GM19468 (cell line): ENCODE data around the gene CYP2A7.
"Not testable (repeated sequence)": the region's sequence is repeated elsewhere in the genome, so short reads cannot be mapped to it uniquely, and the experiment has no call there.

Experiments used
- ATAC-seq: cut with Tn5 transposase; IDR thresholded peaks from one replicate; pipeline ENCODE4 v1.9.1; 2021; ENCODE audit warnings: mild to moderate bottlenecking, moderate library complexity, moderate number of reproducible peaks; ENCODE audit not compliant: unreplicated experiment; ENCODE audit errors: extremely low read depth

CYP2A7 gene

GRCh38 chr19:40846722-40847121 lies 35.3 kb downstream of the CYP2A7 start:
- ATAC-seq: not testable (repeated sequence)

- not testable (repeated sequence) for ATAC-seq
Observed at GRCh38 chr19:40843653-40844052, 38.4 kb downstream of the CYP2A7 start.

GRCh38 chr19:40842997-40843652 lies 38.9 kb downstream of the CYP2A7 start:
- ATAC-seq: not testable (repeated sequence)

GRCh38 chr19:40842012-40842411 lies 40.0 kb downstream of the CYP2A7 start:
- ATAC-seq: not testable (repeated sequence)

GRCh38 chr19:40838477-40838876 lies 43.6 kb downstream of the CYP2A7 start:
- not testable (repeated sequence) for ATAC-seq

- no peak for ATAC-seq
Observed at GRCh38 chr19:40836754-40837429, 45.1 kb downstream of the CYP2A7 start.

- not testable (repeated sequence) for ATAC-seq
Observed at GRCh38 chr19:40833728-40834533, 48.1 kb downstream of the CYP2A7 start.

- ATAC-seq: not testable (repeated sequence)
Observed at GRCh38 chr19:40832431-40832790, 49.6 kb downstream of the CYP2A7 start.

- no peak for ATAC-seq
Observed at GRCh38 chr19:40831502-40832430, 50.3 kb downstream of the CYP2A7 start.

GRCh38 chr19:40830741-40831140 lies 51.3 kb downstream of the CYP2A7 start:
- ATAC-seq: not testable (repeated sequence)

- no peak for ATAC-seq
Observed at GRCh38 chr19:40829205-40829604, 52.8 kb downstream of the CYP2A7 start.

GRCh38 chr19:40827386-40828247 lies 54.4 kb downstream of the CYP2A7 start:
- no peak for ATAC-seq

GRCh38 chr19:40826699-40827385 lies 55.2 kb downstream of the CYP2A7 start:
- ATAC-seq: not testable (repeated sequence)

GRCh38 chr19:40826312-40826698 lies 55.7 kb downstream of the CYP2A7 start:
- not testable (repeated sequence) for ATAC-seq

GRCh38 chr19:40825460-40826095 lies 56.5 kb downstream of the CYP2A7 start:
- not testable (repeated sequence) for ATAC-seq
